Measurements from ENCODE around the gene APOA5.
A peak's percentile ranks its signal among the peaks of the same experiment; 100 is the strongest.

Gene APOA5

DNA sequence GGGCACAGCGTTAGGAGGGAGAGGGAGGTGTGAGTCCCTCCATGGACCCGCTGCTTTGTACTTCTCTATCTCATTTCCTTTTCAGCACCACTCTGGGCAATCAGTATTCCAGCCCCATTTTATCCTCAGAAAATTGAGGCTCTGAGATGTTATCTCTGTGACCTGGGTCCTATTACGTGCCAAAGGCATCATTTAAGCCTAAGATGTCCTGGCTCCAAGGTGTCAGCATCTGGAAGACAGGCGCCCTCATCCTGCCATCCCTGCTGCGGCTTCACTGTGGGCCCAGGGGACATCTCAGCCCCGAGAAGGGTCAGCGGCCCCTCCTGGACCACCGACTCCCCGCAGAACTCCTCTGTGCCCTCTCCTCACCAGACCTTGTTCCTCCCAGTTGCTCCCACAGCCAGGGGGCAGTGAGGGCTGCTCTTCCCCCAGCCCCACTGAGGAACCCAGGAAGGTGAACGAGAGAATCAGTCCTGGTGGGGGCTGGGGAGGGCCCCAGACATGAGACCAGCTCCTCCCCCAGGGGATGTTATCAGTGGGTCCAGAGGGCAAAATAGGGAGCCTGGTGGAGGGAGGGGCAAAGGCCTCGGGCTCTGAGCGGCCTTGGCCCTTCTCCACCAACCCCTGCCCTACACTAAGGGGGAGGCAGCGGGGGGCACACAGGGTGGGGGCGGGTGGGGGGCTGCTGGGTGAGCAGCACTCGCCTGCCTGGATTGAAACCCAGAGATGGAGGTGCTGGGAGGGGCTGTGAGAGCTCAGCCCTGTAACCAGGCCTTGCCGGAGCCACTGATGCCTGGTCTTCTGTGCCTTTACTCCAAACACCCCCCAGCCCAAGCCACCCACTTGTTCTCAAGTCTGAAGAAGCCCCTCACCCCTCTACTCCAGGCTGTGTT, 37.2 kb upstream of the APOA5 start:
- no peak for DNase-seq (ENCODE audit: low read depth, low spot score)
- no peak overlapping the region for H3K27ac ChIP-seq

DNA sequence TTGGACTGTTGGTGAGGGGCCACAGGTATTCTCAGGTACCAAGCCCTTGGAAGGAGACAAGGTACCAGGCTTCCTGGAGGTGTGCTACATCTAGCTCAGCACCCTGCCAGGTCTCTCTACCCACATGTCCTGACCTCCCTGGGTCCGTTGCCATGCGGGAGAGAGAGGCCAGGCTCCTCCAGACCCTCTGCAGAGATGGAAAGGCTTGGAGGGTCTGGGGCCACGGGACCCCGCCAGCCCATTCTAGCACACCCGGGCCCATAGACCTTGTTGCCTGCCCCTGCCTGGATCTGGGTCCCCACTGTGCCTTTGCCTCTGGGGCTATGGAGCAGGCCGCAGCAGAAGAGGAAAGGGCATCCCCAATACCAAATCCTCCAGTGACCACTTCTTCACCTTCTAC, 35.8 kb upstream of the APOA5 start:
- no peak for DNase-seq (ENCODE audit: low read depth, low spot score)
- H3K27ac ChIP-seq, result no peak overlapping the region

- no peak overlapping the region for H3K27ac ChIP-seq
- no peak for DNase-seq (ENCODE audit: low read depth, low spot score)
Observed at GRCh38 chr11:116826751-116827431, 35.2 kb upstream of the APOA5 start.

- DNase-seq (ENCODE audit: low read depth, low spot score), result no peak
- no peak overlapping the region for H3K27ac ChIP-seq
Observed at GRCh38 chr11:116825854-116826750, 34.4 kb upstream of the APOA5 start.

- no peak overlapping the region for H3K27ac ChIP-seq
- DNase-seq (ENCODE audit: low read depth, low spot score), result no peak
Observed at GRCh38 chr11:116825434-116825833, 33.8 kb upstream of the APOA5 start.

DNA sequence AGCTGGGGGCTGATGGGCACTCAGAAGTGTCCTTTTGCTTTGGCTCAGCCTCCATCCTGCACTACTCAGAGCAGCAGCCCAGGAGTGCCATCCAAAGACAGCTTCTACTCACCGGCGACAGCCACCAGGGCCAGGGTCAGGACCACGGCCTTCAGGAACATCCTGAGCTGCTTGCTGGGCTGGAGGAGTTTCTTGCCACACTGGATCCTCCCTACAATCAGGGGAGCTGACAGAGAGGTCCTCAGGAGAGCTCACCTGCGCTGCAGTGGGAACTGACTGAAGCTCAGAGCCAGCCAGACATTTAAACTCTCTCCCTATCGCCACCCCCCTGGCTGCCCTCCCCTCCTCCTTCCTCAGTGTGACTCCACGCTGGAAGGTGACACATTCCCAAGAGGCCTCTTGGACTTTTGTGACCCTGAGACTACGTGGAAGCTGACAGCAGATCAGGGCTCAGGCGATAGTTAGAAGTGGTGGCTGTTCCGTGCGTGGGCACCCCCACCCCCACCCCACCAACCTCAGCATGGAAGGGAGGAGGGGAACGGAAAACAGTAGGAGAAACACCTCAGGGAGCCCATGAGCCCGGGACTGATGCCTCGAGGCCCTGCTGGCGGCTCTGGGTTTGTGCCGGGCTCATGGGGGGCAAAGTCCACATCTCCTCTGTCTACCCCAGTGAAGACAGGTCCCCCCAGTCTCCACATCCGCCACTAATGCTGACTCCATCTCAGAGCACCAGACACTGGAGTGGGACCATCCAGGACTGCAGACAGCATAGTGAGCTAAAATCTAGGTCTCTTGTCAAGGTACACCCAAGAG, 31.6 kb upstream of the APOA5 start, which contains the start of gene APOA4:
APOA4 (minus strand) TSS at position 274 of the 813 bp plus-strand sequence; CDS start at position 161, 113 bp downstream.
- no peak for DNase-seq (ENCODE audit: low read depth, low spot score)

DNA sequence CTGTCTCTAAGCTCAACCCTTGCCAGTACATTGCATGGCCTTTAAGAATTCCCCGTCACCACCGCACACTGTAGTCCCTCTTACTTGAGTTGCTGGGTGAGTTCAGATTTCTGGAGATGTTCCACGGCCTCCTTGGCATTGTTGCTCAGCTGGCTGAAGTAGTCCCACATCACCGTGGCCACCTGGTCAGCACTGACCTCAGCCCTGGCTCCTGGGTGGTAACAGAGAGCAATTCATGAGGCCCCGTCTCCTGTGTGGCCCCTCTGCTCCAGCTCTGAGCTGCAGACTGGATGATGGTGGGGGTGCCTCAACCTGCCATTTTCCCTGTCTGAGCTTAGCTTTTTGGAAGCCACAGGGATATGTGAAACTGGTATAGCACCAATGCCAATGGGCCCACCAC, 30.9 kb upstream of the APOA5 start:
- no peak for DNase-seq (ENCODE audit: low read depth, low spot score)
- H3K27ac ChIP-seq, result no peak overlapping the region

More for the DNA sequence above, 31.6 kb upstream of the APOA5 start, which contains the start of gene APOA4:
- no peak within 1 kb of the TSS for H3K27ac ChIP-seq

DNA sequence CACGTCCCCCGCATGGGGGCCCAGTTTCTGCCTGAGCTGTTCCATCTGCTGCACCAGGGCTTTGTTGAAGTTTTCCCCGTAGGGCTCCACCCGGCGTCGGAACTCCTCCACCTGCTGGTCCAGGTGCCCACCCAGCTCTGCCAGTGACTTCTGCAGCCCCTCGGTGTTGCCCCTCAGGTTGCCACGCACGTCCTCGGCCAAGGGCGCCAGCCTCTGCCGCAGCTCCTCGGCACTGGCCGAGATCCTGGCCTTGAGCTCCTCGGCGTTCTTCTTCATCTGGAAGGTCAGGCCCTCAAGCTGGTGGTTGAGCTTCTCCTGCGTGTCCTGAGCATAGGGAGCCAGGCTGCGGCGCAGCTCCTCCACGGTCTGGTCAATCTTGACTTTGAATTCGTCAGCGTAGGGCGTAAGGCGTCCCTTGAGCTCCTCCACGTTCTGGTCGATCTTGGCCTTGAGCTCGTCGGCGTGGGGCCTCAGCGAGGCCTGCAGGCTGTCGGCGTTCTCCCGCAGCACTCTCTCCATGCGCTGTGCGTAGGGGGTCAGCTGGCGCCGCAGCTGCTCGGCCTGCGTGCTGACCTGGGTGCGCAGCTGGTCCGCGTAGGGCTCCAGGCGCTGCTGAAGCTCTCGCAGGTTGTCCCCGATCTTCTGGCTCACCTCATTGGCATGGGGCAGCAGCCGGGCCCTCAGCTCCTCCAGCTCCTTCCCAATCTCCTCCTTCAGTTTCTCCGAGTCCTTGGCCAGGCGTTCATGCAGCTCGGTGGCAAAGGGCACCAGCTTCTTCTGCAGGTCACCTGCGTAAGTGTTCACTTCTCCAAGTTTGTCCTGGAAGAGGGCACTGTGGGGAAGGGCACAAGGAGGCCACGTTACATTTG, 29.6 kb upstream of the APOA5 start:
- H3K27ac ChIP-seq, result no peak overlapping the region
- DNase-seq (ENCODE audit: low read depth, low spot score), result no peak

- DNase-seq (ENCODE audit: low read depth, low spot score), result no peak
- no peak overlapping the region for H3K27ac ChIP-seq
Observed at GRCh38 chr11:116819049-116819448, 27.4 kb upstream of the APOA5 start.

DNA sequence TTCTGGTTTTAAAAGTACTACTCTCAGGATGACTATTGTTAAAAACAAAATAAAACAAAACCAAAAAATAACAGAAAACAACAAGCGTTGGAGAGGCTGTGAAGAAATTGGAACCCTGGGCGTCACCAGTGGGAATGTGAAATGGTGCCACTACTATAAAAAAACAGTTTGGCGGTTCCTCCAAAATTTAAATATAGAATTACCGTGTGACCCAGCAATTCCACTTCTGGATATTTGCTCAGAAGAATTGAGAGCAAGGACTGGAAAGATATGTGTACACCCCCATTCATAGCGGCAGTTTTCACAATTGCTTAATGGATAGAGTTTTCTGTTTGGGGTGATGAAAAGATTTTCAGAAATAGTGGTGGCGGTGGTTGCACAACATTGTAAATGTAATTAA, 22.8 kb upstream of the APOA5 start:
- no peak for DNase-seq (ENCODE audit: low read depth, low spot score)
- H3K27ac ChIP-seq, result no peak overlapping the region

GRCh38 chr11:116813781-116814471, 22.2 kb upstream of the APOA5 start:
- DNase-seq (ENCODE audit: low read depth, low spot score), result no peak
- H3K27ac ChIP-seq, result no peak overlapping the region

GRCh38 chr11:116813170-116813569, 21.5 kb upstream of the APOA5 start:
- no peak overlapping the region for H3K27ac ChIP-seq
- DNase-seq (ENCODE audit: low read depth, low spot score), result no peak

- no peak for DNase-seq (ENCODE audit: low read depth, low spot score)
Observed at GRCh38 chr11:116812109-116812508, 20.4 kb upstream of the APOA5 start.

DNA sequence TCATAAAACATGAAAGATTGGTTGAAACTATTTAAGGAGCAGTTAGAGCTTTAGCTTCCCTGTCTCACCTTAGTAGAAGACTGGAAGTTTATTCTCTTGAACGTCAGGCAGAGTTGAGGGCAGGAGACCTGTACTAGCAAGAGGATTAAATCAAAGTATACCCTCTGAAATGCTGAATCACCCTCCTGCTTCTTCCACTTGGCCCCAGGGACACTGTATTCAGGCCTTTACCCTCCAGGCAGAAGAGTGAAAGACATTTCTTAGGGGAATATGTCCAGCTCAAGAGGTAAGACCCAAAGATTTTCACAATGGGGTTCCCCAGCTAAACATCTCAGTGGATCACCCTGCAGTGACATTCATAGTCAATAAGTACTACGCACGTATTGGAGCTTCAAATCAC, 19.5 kb upstream of the APOA5 start:
- H3K27ac ChIP-seq, result no peak overlapping the region
- no peak for DNase-seq (ENCODE audit: low read depth, low spot score)

More at GRCh38 chr11:116812109-116812508, 20.4 kb upstream of the APOA5 start:
- no peak overlapping the region for H3K27ac ChIP-seq

GRCh38 chr11:116808262-116809175, 16.8 kb upstream of the APOA5 start:
- H3K27ac ChIP-seq, result peak overlapping the region; percentile 8
- DNase-seq (ENCODE audit: low read depth, low spot score), result peak; percentile 16

DNA sequence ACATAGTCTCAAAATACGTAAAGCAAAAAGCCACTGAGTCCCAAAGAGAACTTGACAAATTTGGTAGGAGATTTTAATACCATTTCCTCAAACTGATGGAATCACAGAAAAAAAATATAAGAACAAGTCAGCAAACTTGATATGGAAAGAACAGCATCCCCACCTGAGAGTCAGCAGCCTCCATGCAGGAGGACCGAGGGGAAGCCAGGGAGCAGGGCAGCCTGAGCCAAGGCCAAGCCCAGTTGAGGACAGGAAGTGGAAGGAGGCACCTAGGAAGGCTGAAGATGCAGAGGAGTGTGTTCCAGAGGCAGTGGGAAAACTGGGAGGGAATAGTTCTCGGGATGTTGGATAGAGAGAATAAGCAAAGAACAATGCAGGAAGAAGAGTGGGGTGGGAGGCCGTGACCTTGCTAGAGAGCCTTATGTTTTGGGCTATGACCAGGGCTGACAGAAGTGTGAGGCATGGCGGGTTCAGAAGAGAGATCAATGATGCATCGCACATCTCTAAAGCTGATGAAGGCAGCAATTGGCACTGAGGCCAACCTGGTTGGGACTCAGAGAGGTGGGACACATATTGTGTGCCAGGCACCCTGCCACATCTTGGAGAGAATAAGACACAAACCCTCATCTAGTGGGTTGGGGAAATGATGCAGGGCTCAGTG, 16.1 kb upstream of the APOA5 start:
- no peak overlapping the region for H3K27ac ChIP-seq
- DNase-seq (ENCODE audit: low read depth, low spot score), result no peak

- no peak for DNase-seq (ENCODE audit: low read depth, low spot score)
- H3K27ac ChIP-seq, result no peak overlapping the region
Observed at GRCh38 chr11:116804001-116804400, 12.3 kb upstream of the APOA5 start.

Measured in epithelial cell of prostate (primary cell).